Activated T-cell treated with anti-CD3 and anti-CD28 coated beads, Interleukin-2, amount 50 U/mL, for 4 hours (primary cell): Measurements from ENCODE around the gene CPS1. TPM values are rescaled to one million over a fixed set of nuclear protein-coding genes. Genes with fewer than 3 reads are reported as not detected.

Experiments
- ATAC-seq, 2 donors: fragments of 200-7000 bp; cut with Tn5 transposase; one replicate each; pipeline ENCODE4 v1.10.0; 2021
- DNase-seq: peaks from one replicate; pipeline ENCODE4 v3.0.0-alpha.2; 2020
- H3K27me3 Mint-ChIP-seq: one replicate; pipeline ENCODE4 v1.8.0; 2021; ENCODE audit warnings: low read depth, mixed read lengths
- H3K36me3 Mint-ChIP-seq: one replicate; pipeline ENCODE4 v1.8.0; 2022; ENCODE audit warnings: mixed read lengths; ENCODE audit not compliant: insufficient read depth
- H3K4me1 Mint-ChIP-seq: one replicate; pipeline ENCODE4 v1.8.0; 2021; ENCODE audit warnings: low read depth, mixed read lengths
- H3K4me3 Mint-ChIP-seq: one replicate; pipeline ENCODE4 v1.8.0; 2021; ENCODE audit warnings: mild to moderate bottlenecking, moderate library complexity, mixed read lengths
- H3K9me3 Mint-ChIP-seq: one replicate; pipeline ENCODE4 v1.8.0; 2021; ENCODE audit warnings: mixed read lengths
- total RNA-seq, 3 donors: library from RNA; stranded (reverse); gene quantifications; one replicate each; pipeline ENCODE4 v1.2.1, GENCODE V29; 2021

The CPS1 gene
- total RNA-seq, 3 donors from 2014 or later: 0.73 to 1.3 (median 0.90) TPM

- Mint-ChIP-seq H3K36me3 (no peaks in the 10 kb centered on the region), H3K4me1 (no peaks in the 10 kb centered on the region), H3K27me3 (no peaks in the 10 kb centered on the region), H3K9me3 (no peaks in the 10 kb centered on the region), H3K4me3 (no peak overlapping the region)
- ATAC-seq (no peak), DNase-seq (no peak)
Measured at GRCh38 chr2:210606001-210606400, 49.6 kb downstream of the CPS1 start.

- no peaks in the 10 kb centered on the region for H3K9me3 Mint-ChIP-seq
- no peaks in the 10 kb centered on the region for H3K4me1 Mint-ChIP-seq
- H3K4me3 Mint-ChIP-seq: no peak overlapping the region
- ATAC-seq: no peak
- no peaks in the 10 kb centered on the region for H3K36me3 Mint-ChIP-seq
- DNase-seq: no peak
- H3K27me3 Mint-ChIP-seq: no peaks in the 10 kb centered on the region
Measured at GRCh38 chr2:210611466-210611865, 55.1 kb downstream of the CPS1 start.

GRCh38 chr2:210616074-210616473, 59.7 kb downstream of the CPS1 start:
- no peak for ATAC-seq
- no peak overlapping the region for H3K4me3 Mint-ChIP-seq
- H3K27me3 Mint-ChIP-seq: no peaks in the 10 kb centered on the region
- no peak for DNase-seq
- no peaks in the 10 kb centered on the region for H3K4me1 Mint-ChIP-seq
- H3K9me3 Mint-ChIP-seq: no peaks in the 10 kb centered on the region
- H3K36me3 Mint-ChIP-seq: no peaks in the 10 kb centered on the region

- H3K4me3 Mint-ChIP-seq: no peak overlapping the region
- no peaks in the 10 kb centered on the region for H3K27me3 Mint-ChIP-seq
- H3K36me3 Mint-ChIP-seq: no peaks in the 10 kb centered on the region
- DNase-seq (no peak), ATAC-seq (no peak)
- no peaks in the 10 kb centered on the region for H3K9me3 Mint-ChIP-seq
- H3K4me1 Mint-ChIP-seq: no peaks in the 10 kb centered on the region
Measured at GRCh38 chr2:210617318-210617717, 60.9 kb downstream of the CPS1 start.

- H3K4me3 Mint-ChIP-seq: no peak overlapping the region
- no peak for ATAC-seq
- DNase-seq: no peak
Measured at GRCh38 chr2:210617732-210618330, 61.4 kb downstream of the CPS1 start.

GRCh38 chr2:210620456-210620855, 64.1 kb downstream of the CPS1 start:
- no peak for ATAC-seq
- no peaks in the 10 kb centered on the region for H3K36me3 Mint-ChIP-seq

More at GRCh38 chr2:210617732-210618330, 61.4 kb downstream of the CPS1 start:
- Mint-ChIP-seq H3K27me3 (no peaks in the 10 kb centered on the region), H3K9me3 (no peaks in the 10 kb centered on the region), H3K4me1 (no peaks in the 10 kb centered on the region), H3K36me3 (no peaks in the 10 kb centered on the region)

GRCh38 chr2:210623506-210623905, 67.1 kb downstream of the CPS1 start:
- H3K4me1 Mint-ChIP-seq: no peaks in the 10 kb centered on the region
- no peak for ATAC-seq
- H3K36me3 Mint-ChIP-seq: no peaks in the 10 kb centered on the region
- no peak overlapping the region for H3K4me3 Mint-ChIP-seq
- no peak for DNase-seq
- H3K9me3 Mint-ChIP-seq: no peaks in the 10 kb centered on the region
- peaks cover 4% of the 10 kb centered on the region for H3K27me3 Mint-ChIP-seq

More at GRCh38 chr2:210620456-210620855, 64.1 kb downstream of the CPS1 start:
- Mint-ChIP-seq H3K4me3 (no peak overlapping the region), H3K27me3 (no peaks in the 10 kb centered on the region), H3K4me1 (no peaks in the 10 kb centered on the region), H3K9me3 (no peaks in the 10 kb centered on the region)
- no peak for DNase-seq

- Mint-ChIP-seq H3K27me3 (peaks cover 4% of the 10 kb centered on the region), H3K4me3 (no peak overlapping the region), H3K4me1 (no peaks in the 10 kb centered on the region), H3K9me3 (no peaks in the 10 kb centered on the region), H3K36me3 (no peaks in the 10 kb centered on the region)
- DNase-seq (no peak), ATAC-seq (no peak)
Measured at GRCh38 chr2:210626849-210627248, 70.5 kb downstream of the CPS1 start.

- peaks cover 6% of the 10 kb centered on the region for H3K27me3 Mint-ChIP-seq
- H3K36me3 Mint-ChIP-seq: no peaks in the 10 kb centered on the region
- H3K4me1 Mint-ChIP-seq: no peaks in the 10 kb centered on the region
- ATAC-seq (no peak), DNase-seq (no peak)
- no peak overlapping the region for H3K4me3 Mint-ChIP-seq
- H3K9me3 Mint-ChIP-seq: no peaks in the 10 kb centered on the region
Measured at GRCh38 chr2:210630873-210631560, 74.6 kb downstream of the CPS1 start.

- DNase-seq: no peak
- ATAC-seq: no peak
- H3K27me3 Mint-ChIP-seq: peaks cover 2% of the 10 kb centered on the region
- H3K4me3 Mint-ChIP-seq: no peak overlapping the region
- H3K36me3 Mint-ChIP-seq: no peaks in the 10 kb centered on the region
- no peaks in the 10 kb centered on the region for H3K4me1 Mint-ChIP-seq
- H3K9me3 Mint-ChIP-seq: no peaks in the 10 kb centered on the region
Measured at GRCh38 chr2:210633699-210634098, 77.3 kb downstream of the CPS1 start.

GRCh38 chr2:210635257-210635656, 78.9 kb downstream of the CPS1 start:
- peaks cover 2% of the 10 kb centered on the region for H3K27me3 Mint-ChIP-seq
- H3K9me3 Mint-ChIP-seq: no peaks in the 10 kb centered on the region
- no peak for DNase-seq
- no peaks in the 10 kb centered on the region for H3K4me1 Mint-ChIP-seq
- ATAC-seq: no peak
- H3K4me3 Mint-ChIP-seq: no peak overlapping the region
- H3K36me3 Mint-ChIP-seq: no peaks in the 10 kb centered on the region

- no peak for ATAC-seq
- DNase-seq: no peak
- Mint-ChIP-seq H3K27me3 (no peaks in the 10 kb centered on the region), H3K4me3 (no peak overlapping the region), H3K4me1 (no peaks in the 10 kb centered on the region), H3K9me3 (no peaks in the 10 kb centered on the region), H3K36me3 (no peaks in the 10 kb centered on the region)
Measured at GRCh38 chr2:210642333-210642732, 85.9 kb downstream of the CPS1 start.

- ATAC-seq: no peak
- no peaks in the 10 kb centered on the region for H3K36me3 Mint-ChIP-seq
- H3K4me1 Mint-ChIP-seq: no peaks in the 10 kb centered on the region
- H3K9me3 Mint-ChIP-seq: no peaks in the 10 kb centered on the region
- no peak overlapping the region for H3K4me3 Mint-ChIP-seq
- DNase-seq: no peak
- no peaks in the 10 kb centered on the region for H3K27me3 Mint-ChIP-seq
Measured at GRCh38 chr2:210647151-210647550, 90.8 kb downstream of the CPS1 start.

GRCh38 chr2:210654091-210654490, 97.7 kb downstream of the CPS1 start:
- ATAC-seq (no peak), DNase-seq (no peak)
- H3K36me3 Mint-ChIP-seq: no peaks in the 10 kb centered on the region
- no peak overlapping the region for H3K4me3 Mint-ChIP-seq
- H3K27me3 Mint-ChIP-seq: no peaks in the 10 kb centered on the region
- H3K9me3 Mint-ChIP-seq: no peaks in the 10 kb centered on the region
- no peaks in the 10 kb centered on the region for H3K4me1 Mint-ChIP-seq

- Mint-ChIP-seq H3K36me3 (no peaks in the 10 kb centered on the region), H3K4me1 (no peaks in the 10 kb centered on the region), H3K27me3 (no peaks in the 10 kb centered on the region), H3K9me3 (no peaks in the 10 kb centered on the region), H3K4me3 (no peak overlapping the region)
- DNase-seq (no peak), ATAC-seq (no peak)
Measured at GRCh38 chr2:210655229-210655975, 99.0 kb downstream of the CPS1 start.
